Activated T-cell treated with anti-CD3 and anti-CD28 coated beads, Interleukin-2, amount 50 U/mL, for 4 hours (primary cell): ENCODE measurements around the gene CHST11. TPM values are rescaled to one million over a fixed set of nuclear protein-coding genes. Genes with fewer than 3 reads are reported as not detected.

ENCODE experiments used
- ATAC-seq, 2 donors: fragments of 200-7000 bp; cut with Tn5 transposase; one replicate each; pipeline ENCODE4 v1.10.0; 2021
- DNase-seq: peaks from one replicate; pipeline ENCODE4 v3.0.0-alpha.2; 2020
- H3K27me3 Mint-ChIP-seq: one replicate; pipeline ENCODE4 v1.8.0; 2021; ENCODE audit warnings: low read depth, mixed read lengths
- H3K36me3 Mint-ChIP-seq: one replicate; pipeline ENCODE4 v1.8.0; 2022; ENCODE audit warnings: mixed read lengths; ENCODE audit not compliant: insufficient read depth
- H3K4me1 Mint-ChIP-seq: one replicate; pipeline ENCODE4 v1.8.0; 2021; ENCODE audit warnings: low read depth, mixed read lengths
- H3K4me3 Mint-ChIP-seq: one replicate; pipeline ENCODE4 v1.8.0; 2021; ENCODE audit warnings: mild to moderate bottlenecking, moderate library complexity, mixed read lengths
- H3K9me3 Mint-ChIP-seq: one replicate; pipeline ENCODE4 v1.8.0; 2021; ENCODE audit warnings: mixed read lengths
- total RNA-seq, 3 donors: library from RNA; stranded (reverse); gene quantifications; one replicate each; pipeline ENCODE4 v1.2.1, GENCODE V29; 2021

Gene CHST11
- total RNA-seq, 3 donors from 2014 or later, result 40.5 to 70.7 (median 61.7) TPM

DNA sequence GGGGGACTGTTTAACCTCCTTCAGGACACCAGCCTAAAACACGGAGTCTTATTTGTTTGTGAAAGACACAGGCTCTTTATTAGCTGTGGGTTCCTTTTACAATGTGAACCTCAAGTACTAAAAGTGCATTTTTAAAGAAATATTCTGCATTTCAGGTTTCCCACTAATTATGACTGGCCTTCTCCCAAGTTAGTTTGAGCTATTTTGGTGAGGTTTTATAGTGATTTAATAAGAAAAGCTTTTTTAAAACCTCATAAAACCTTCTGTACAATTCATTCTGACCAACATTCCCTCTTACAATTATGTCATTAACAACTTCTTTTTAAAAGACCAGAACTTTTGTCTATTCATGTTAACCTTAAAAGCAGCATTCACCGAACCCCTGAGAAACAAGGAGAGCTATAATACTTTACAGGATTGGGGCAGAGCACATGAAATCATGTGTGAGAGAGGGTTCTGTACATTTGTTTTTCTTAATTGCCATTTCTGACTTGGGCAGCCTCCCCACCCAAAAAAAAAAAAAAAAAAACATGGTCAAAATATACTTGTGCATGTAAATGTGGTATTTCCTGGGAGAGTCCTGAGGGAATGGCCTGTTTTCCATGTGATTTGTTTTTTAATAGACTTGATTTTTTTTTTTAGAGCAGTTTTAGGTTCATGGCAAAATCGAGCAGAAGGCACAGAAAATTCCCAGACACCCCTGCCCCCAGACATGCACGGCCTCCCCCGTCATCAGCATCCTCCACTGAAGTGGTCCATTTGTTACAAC, 169.5 kb downstream of the CHST11 start:
- ATAC-seq (no peak), DNase-seq (no peak)
- Mint-ChIP-seq H3K4me3 (no peak overlapping the region), H3K4me1 (peaks cover 28% of the 10 kb centered on the region), H3K27me3 (no peaks in the 10 kb centered on the region), H3K36me3 (peaks cover 27% of the 10 kb centered on the region), H3K9me3 (no peaks in the 10 kb centered on the region)

- ATAC-seq (no peak), DNase-seq (no peak)
- Mint-ChIP-seq H3K9me3 (no peaks in the 10 kb centered on the region), H3K4me1 (peaks cover 32% of the 10 kb centered on the region), H3K4me3 (no peak overlapping the region), H3K36me3 (peaks cover 27% of the 10 kb centered on the region), H3K27me3 (no peaks in the 10 kb centered on the region)
Observed at GRCh38 chr12:104627231-104627989, 170.7 kb downstream of the CHST11 start.

- DNase-seq, result no peak
- H3K4me1 Mint-ChIP-seq, result peaks cover 37% of the 10 kb centered on the region
Observed at GRCh38 chr12:104627990-104628830, 171.5 kb downstream of the CHST11 start.

DNA sequence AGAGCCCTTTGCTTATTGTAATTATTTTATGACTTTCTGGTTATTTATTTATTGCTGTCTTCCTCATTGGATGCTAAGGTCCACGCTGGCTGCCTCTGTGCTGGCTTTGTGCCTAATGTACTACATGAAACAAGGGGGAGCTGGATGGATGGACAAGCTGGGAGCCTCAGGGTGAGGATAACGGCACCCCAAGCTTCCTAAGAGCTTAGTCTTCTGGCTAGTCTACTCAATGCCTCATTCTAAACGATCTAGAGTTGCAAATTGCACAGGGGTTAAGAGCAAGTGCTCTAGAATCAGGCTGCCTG, 172.0 kb downstream of the CHST11 start:
- no peaks in the 10 kb centered on the region for H3K27me3 Mint-ChIP-seq
- H3K9me3 Mint-ChIP-seq, result no peaks in the 10 kb centered on the region
- H3K4me3 Mint-ChIP-seq, result no peak overlapping the region
- peaks cover 26% of the 10 kb centered on the region for H3K36me3 Mint-ChIP-seq
- DNase-seq (no peak), ATAC-seq (no peak)
- H3K4me1 Mint-ChIP-seq, result peaks cover 36% of the 10 kb centered on the region

More at GRCh38 chr12:104627990-104628830, 171.5 kb downstream of the CHST11 start:
- Mint-ChIP-seq H3K9me3 (no peaks in the 10 kb centered on the region), H3K4me3 (no peak overlapping the region), H3K27me3 (no peaks in the 10 kb centered on the region), H3K36me3 (peaks cover 27% of the 10 kb centered on the region)
- no peak for ATAC-seq

GRCh38 chr12:104630230-104630670, 173.5 kb downstream of the CHST11 start:
- DNase-seq, result no peak
- Mint-ChIP-seq H3K4me1 (peaks cover 35% of the 10 kb centered on the region), H3K4me3 (no peak overlapping the region), H3K9me3 (no peaks in the 10 kb centered on the region), H3K27me3 (no peaks in the 10 kb centered on the region), H3K36me3 (peaks cover 33% of the 10 kb centered on the region)
- no peak for ATAC-seq

GRCh38 chr12:104631867-104632266, 175.1 kb downstream of the CHST11 start:
- ATAC-seq (no peak), DNase-seq (no peak)
- Mint-ChIP-seq H3K27me3 (no peaks in the 10 kb centered on the region), H3K36me3 (peaks cover 34% of the 10 kb centered on the region), H3K9me3 (no peaks in the 10 kb centered on the region), H3K4me3 (no peak overlapping the region), H3K4me1 (peaks cover 39% of the 10 kb centered on the region)

- Mint-ChIP-seq H3K4me3 (no peak overlapping the region), H3K4me1 (peaks cover 43% of the 10 kb centered on the region), H3K9me3 (no peaks in the 10 kb centered on the region), H3K36me3 (peaks cover 28% of the 10 kb centered on the region), H3K27me3 (no peaks in the 10 kb centered on the region)
- peak; percentile 46 to 65 for ATAC-seq
- no peak for DNase-seq
Observed at GRCh38 chr12:104632724-104633201, 176.0 kb downstream of the CHST11 start.

DNA sequence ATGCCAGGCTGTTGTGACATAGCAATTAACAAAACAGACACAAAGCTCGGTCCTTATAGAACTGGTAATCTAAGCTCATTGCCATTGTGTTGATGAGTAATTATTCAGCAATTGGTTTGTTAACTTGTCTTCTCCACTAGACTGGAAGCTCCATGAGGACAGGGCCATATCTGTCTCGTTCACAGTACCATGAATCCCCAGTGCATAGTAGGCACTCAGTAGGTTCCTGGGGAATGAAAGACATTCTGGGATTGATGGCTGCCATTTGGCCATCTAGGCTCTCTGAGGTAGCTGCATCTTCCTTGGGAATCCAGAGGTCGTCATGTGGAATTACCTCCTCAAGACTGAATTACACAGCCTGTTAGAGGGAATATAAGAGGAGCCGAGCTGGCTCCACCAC, 177.3 kb downstream of the CHST11 start:
- Mint-ChIP-seq H3K4me1 (peaks cover 49% of the 10 kb centered on the region), H3K27me3 (no peaks in the 10 kb centered on the region), H3K9me3 (no peaks in the 10 kb centered on the region), H3K4me3 (no peak overlapping the region), H3K36me3 (peaks cover 23% of the 10 kb centered on the region)
- DNase-seq (no peak), ATAC-seq (no peak)

DNA sequence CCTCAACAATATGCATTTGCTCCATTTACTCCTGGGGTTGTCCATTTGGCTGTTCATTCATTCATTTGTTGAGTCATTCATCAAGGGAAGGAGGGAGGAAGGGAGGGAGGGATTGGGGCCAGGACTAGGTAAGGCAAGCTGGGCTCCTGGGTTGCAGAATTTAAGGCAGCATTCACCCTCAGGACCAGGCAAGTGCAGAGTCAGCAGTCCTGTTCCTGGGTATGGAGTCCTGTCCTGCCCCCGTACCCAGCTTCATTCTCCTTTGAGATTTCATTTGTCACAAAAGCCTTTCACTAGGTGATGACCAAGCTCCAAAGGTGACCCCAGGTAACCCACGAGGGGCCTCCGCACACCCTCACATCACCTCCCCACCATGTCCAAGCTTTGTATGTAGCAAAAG, 178.1 kb downstream of the CHST11 start:
- Mint-ChIP-seq H3K4me3 (no peak overlapping the region), H3K36me3 (peaks cover 29% of the 10 kb centered on the region), H3K27me3 (no peaks in the 10 kb centered on the region), H3K9me3 (peaks cover 5% of the 10 kb centered on the region), H3K4me1 (peaks cover 56% of the 10 kb centered on the region)
- ATAC-seq (no peak), DNase-seq (no peak)

DNA sequence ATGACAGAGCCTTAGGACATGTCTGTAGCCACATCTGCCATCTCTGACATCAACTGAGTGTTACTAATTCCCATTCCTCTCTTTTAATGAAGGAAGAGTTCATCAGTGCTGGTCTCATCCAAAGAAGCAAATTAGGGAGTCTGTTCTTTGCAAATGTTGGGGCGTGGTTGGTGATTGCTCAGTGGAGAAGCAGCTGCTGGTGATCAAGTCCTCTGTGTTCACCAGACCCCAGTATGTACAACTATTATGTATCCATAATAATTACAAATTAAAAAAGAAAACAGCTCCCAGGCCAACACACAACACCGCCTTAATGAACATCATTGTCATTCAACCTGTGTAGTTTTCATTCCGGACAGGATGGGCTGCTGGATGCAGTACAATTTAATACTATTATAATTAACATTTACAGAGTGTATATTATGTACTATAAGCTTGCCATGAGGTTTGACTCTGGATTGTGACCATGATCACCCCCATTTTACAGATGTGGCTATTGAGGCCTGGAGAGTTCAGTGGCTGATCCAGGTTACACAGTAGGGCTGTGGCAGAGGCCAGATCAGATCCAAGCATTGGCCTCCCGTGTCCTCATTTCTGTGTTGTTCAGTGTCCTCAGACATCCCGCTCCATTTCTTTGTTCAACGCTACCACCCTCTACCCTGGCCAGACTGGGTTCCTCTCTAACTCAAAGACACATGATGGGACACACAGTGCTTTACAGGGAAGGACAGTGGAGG, 179.0 kb downstream of the CHST11 start:
- DNase-seq (no peak), ATAC-seq (no peak)
- H3K4me3 Mint-ChIP-seq, result no peak overlapping the region
- peaks cover 9% of the 10 kb centered on the region for H3K9me3 Mint-ChIP-seq
- peaks cover 27% of the 10 kb centered on the region for H3K36me3 Mint-ChIP-seq
- H3K27me3 Mint-ChIP-seq, result no peaks in the 10 kb centered on the region
- peaks cover 58% of the 10 kb centered on the region for H3K4me1 Mint-ChIP-seq

DNA sequence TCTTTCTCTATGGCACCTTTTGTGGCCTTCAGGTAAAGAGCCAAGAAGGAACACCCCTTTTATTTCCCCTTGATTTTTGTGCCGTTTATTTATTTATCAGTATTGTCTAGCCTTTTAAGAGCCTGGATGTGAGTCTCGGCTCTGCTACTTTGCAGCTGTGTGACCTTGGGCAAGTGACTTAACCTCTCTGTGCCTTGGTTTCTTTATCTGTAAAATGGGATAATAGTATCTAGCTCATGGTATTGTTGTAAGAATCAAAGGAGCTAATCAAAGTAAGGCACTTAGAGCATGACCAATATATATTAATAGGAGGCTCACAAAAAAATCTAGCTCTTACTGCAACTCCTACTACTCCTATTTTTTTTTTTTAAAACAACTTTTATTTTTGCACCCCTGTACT, 179.7 kb downstream of the CHST11 start:
- H3K9me3 Mint-ChIP-seq, result peaks cover 9% of the 10 kb centered on the region
- H3K4me3 Mint-ChIP-seq, result no peak overlapping the region
- no peak for ATAC-seq
- peaks cover 55% of the 10 kb centered on the region for H3K4me1 Mint-ChIP-seq
- no peak for DNase-seq
- peaks cover 26% of the 10 kb centered on the region for H3K36me3 Mint-ChIP-seq
- H3K27me3 Mint-ChIP-seq, result no peaks in the 10 kb centered on the region

- Mint-ChIP-seq H3K27me3 (no peaks in the 10 kb centered on the region), H3K36me3 (peaks cover 24% of the 10 kb centered on the region), H3K9me3 (peaks cover 9% of the 10 kb centered on the region), H3K4me3 (no peak overlapping the region), H3K4me1 (peaks cover 53% of the 10 kb centered on the region)
- ATAC-seq (no peak), DNase-seq (no peak)
Observed at GRCh38 chr12:104637604-104638003, 180.9 kb downstream of the CHST11 start.

DNA sequence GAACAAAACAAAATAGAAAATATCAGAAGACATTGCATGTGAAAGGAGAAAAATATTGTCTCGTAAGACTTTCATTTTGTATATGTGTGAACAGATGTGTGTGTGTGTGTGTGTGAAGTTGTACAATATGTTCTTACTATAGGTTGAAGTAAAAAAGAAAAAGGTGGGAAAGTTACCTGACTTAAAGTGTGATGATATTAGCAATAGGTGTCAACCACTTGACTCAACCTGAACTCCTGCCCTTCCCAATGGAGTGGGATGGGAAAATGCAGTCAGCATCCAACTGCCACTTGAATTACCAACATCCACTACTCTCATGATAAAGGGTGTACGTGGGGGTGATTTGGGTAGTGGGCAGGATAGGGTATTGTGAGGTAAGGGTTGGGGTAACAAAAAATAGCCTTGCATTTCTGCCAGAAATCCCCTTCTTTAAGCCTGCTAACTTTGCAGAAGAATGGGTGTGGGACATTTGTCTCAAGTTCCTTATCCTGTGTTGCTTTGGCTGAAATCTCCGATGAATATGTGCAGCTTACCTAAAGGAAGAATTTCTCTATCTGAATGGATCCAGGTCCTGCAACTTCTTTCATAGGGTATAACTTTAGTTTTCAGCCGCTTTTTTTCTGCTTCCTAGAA, 181.6 kb downstream of the CHST11 start:
- peaks cover 54% of the 10 kb centered on the region for H3K4me1 Mint-ChIP-seq
- peaks cover 24% of the 10 kb centered on the region for H3K36me3 Mint-ChIP-seq
- ATAC-seq, result no peak
- no peak for DNase-seq
- no peak overlapping the region for H3K4me3 Mint-ChIP-seq
- no peaks in the 10 kb centered on the region for H3K27me3 Mint-ChIP-seq
- peaks cover 9% of the 10 kb centered on the region for H3K9me3 Mint-ChIP-seq
